SK-N-SH (cell line): ENCODE data around the gene TRAPPC12. TPM values are rescaled to one million over a fixed set of nuclear protein-coding genes. Genes with fewer than 3 reads are reported as not detected.

Source experiments
- CTCF ChIA-PET: fragments of 300-600, 350-600 bp; formaldehyde crosslinking; extraction: SDS; loops from one replicate; lab custom pipeline; 2021; lab: Yijun Ruan, JAX
- POLR2A ChIA-PET: fragments of 350-600 bp; sonication (Branson Sonifier 250); formaldehyde crosslinking; extraction: SDS; loops from one replicate; lab custom pipeline; 2020; ENCODE audit warnings: antibody characterized with exemption, inconsistent platforms; lab: Yijun Ruan, JAX
- DNase-seq: peaks from one replicate; pipeline ENCODE4 v3.0.0; 2012
- H2AFZ ChIP-seq: fragments of 200-600 bp; sonication (generic); 2 replicates; pipeline ENCODE4 v1.8.1; 2016; ENCODE audit warnings: antibody characterized with exemption, mild to moderate bottlenecking, low read depth
- H3F3A ChIP-seq: fragments of 200-600 bp; sonication (generic); replicated peaks from 2 replicates; pipeline ENCODE3; 2016; ENCODE audit warnings: antibody characterized with exemption, mild to moderate bottlenecking; ENCODE audit not compliant: insufficient read depth
- H3K27ac ChIP-seq, 2 experiments: fragments of 200-500 bp in 1 of 2; fragments of 200-600 bp in 1 of 2; sonication (Bioruptor generic) in 1 of 2; sonication (generic), shearing (Covaris generic) in 1 of 2; 2 replicates each; pipeline versions ENCODE4 v1.5.1 to v1.6.1; 2014 to 2016; ENCODE audit warnings: low read depth in 2 of 2, inconsistent platforms in 1 of 2, low read length in 1 of 2, mild to moderate bottlenecking in 1 of 2, mixed read lengths in 1 of 2
- H3K27me3 ChIP-seq: fragments of 200-600 bp; sonication (generic), shearing (Covaris generic); 2 replicates; pipeline ENCODE4 v1.6.1; 2016; ENCODE audit warnings: mixed run types; ENCODE audit not compliant: insufficient read depth
- H3K36me3 ChIP-seq, 2 experiments: fragments of 200-500 bp in 1 of 2; fragments of 200-600 bp in 1 of 2; sonication (Bioruptor generic) in 1 of 2; sonication (generic) in 1 of 2; replicated peaks in 1 of 2; 2 replicates each; pipeline versions ENCODE3 to v1.5.1; 2014 to 2016; ENCODE audit warnings: low read length in 1 of 2, mild to moderate bottlenecking in 1 of 2; ENCODE audit not compliant: insufficient read depth in 2 of 2, control insufficient read depth in 1 of 2
- H3K4me1 ChIP-seq, 2 experiments: fragments of 200-500 bp in 1 of 2; fragments of 200-600 bp in 1 of 2; sonication (Bioruptor generic) in 1 of 2; sonication (generic), shearing (Covaris generic) in 1 of 2; 2 replicates each; pipeline versions ENCODE4 v1.5.1 to v1.6.1; 2014 to 2016; ENCODE audit warnings: low read depth in 1 of 2, low read length in 1 of 2, mixed run types in 1 of 2; ENCODE audit not compliant: insufficient read depth in 2 of 2, control insufficient read depth in 1 of 2
- H3K4me2 ChIP-seq: fragments of 200-600 bp; sonication (generic), shearing (Covaris generic); 2 replicates; pipeline ENCODE4 v1.6.1; 2017; ENCODE audit warnings: mixed run types
- H3K4me3 ChIP-seq, 2 experiments: fragments of 200-500 bp in 1 of 2; fragments of 200-600 bp in 1 of 2; sonication (Bioruptor generic) in 1 of 2; sonication (generic), shearing (Covaris generic) in 1 of 2; 2 replicates each; pipeline versions ENCODE4 v1.5.1 to v1.8.1; 2014 to 2016; ENCODE audit warnings: low read depth in 2 of 2, inconsistent platforms in 1 of 2, low read length in 1 of 2, mild to moderate bottlenecking in 1 of 2, mixed read lengths in 1 of 2, moderate library complexity in 1 of 2
- H3K79me2 ChIP-seq: fragments of 200-600 bp; sonication (generic); 2 replicates; pipeline ENCODE4 v1.8.1; 2017; ENCODE audit warnings: mild to moderate bottlenecking; ENCODE audit not compliant: insufficient read depth
- H3K9ac ChIP-seq: fragments of 200-600 bp; sonication (generic); 2 replicates; pipeline ENCODE4 v1.6.1; 2017; ENCODE audit warnings: mixed run types
- H3K9me2 ChIP-seq: fragments of 200-600 bp; sonication (generic); 2 replicates; pipeline ENCODE4 v1.6.1; 2017; ENCODE audit warnings: mixed run types
- H3K9me3 ChIP-seq: fragments of 200-600 bp; sonication (generic); 2 replicates; pipeline ENCODE4 v1.6.1; 2017; ENCODE audit warnings: mixed run types, mild to moderate bottlenecking, moderate library complexity
- H4K20me1 ChIP-seq: fragments of 200-600 bp; sonication (generic); 2 replicates; pipeline ENCODE4 v1.6.1; 2017; ENCODE audit warnings: mild to moderate bottlenecking, mixed run types; ENCODE audit not compliant: insufficient read depth
- CHD2 ChIP-seq: fragments of 150-350 bp; IDR thresholded peaks from 2 replicates; pipeline ENCODE4 v1.6.1; 2018; ENCODE audit warnings: low read length; ENCODE audit not compliant: partially characterized antibody
- ELF1 ChIP-seq: IDR thresholded peaks from 2 replicates; pipeline ENCODE4 v1.4.0; 2012
- EP300 ChIP-seq, 2 experiments: IDR thresholded peaks; 2 replicates each; pipeline versions ENCODE4 v1.4.0 to v1.6.1; 2012; ENCODE audit warnings: borderline replicate concordance in 1 of 2, low read depth in 1 of 2, low read length in 1 of 2
- GABPA ChIP-seq: IDR thresholded peaks from 2 replicates; pipeline ENCODE4 v1.4.0; 2012; ENCODE audit warnings: low read depth, mild to moderate bottlenecking
- GATA2 ChIP-seq: sonication (generic); formaldehyde crosslinking; IDR thresholded peaks from 2 replicates; pipeline ENCODE4 v1.5.0; 2020; ENCODE audit warnings: mild to moderate bottlenecking, missing genetic modification reagents
- MEF2A ChIP-seq: IDR thresholded peaks from 2 replicates; pipeline ENCODE4 v1.4.0; 2012; ENCODE audit warnings: low read depth, borderline replicate concordance
- NFIC ChIP-seq: IDR thresholded peaks from 2 replicates; pipeline ENCODE4 v1.4.0; 2012; ENCODE audit warnings: borderline replicate concordance
- POLR2AphosphoS5 ChIP-seq: IDR thresholded peaks from 2 replicates; pipeline ENCODE4 v1.6.1; 2012; ENCODE audit warnings: low read depth, low read length
- RAD21 ChIP-seq: IDR thresholded peaks from 2 replicates; pipeline ENCODE4 v1.6.1; 2012; ENCODE audit warnings: mild to moderate bottlenecking, low read length
- RCOR1 ChIP-seq: fragments of 150-350 bp; IDR thresholded peaks from 2 replicates; pipeline ENCODE4 v1.6.1; 2017; ENCODE audit warnings: antibody characterized with exemption, low read length
- RXRA ChIP-seq: IDR thresholded peaks from 2 replicates; pipeline ENCODE4 v1.4.0; 2012; ENCODE audit warnings: low read depth, mild to moderate bottlenecking, borderline replicate concordance
- SMC3 ChIP-seq: IDR thresholded peaks from 2 replicates; pipeline ENCODE4 v1.6.1; 2012; ENCODE audit warnings: low read depth, low read length, improper control_type of control experiment
- TCF12 ChIP-seq: IDR thresholded peaks from 2 replicates; pipeline ENCODE4 v1.4.0; 2012
- TEAD4 ChIP-seq: IDR thresholded peaks from 2 replicates; pipeline ENCODE4 v1.4.0; 2012; ENCODE audit warnings: mild to moderate bottlenecking, borderline replicate concordance; ENCODE audit not compliant: insufficient read depth
- USF2 ChIP-seq: fragments of 150-350 bp; IDR thresholded peaks from 2 replicates; pipeline ENCODE4 v1.6.1; 2017; ENCODE audit warnings: antibody characterized with exemption, low read length, low read depth, borderline replicate concordance
- WGBS: methylation state at CpG from one replicate; pipeline ENCODE4 v1.1.6; 2017; ENCODE audit warnings: low lambda C conversion rate; 5-methylcytosine and 5-hydroxymethylcytosine counted together
- polyA plus RNA-seq, 3 experiments: library from polyadenylated mRNA; depleted of rRNA; stranded (reverse); fragments of >200 nt; gene quantifications; 2 replicates each; pipeline ENCODE4 v1.2.3, GENCODE V29; 2012
- TF ChIP-seq, protein P1 (sequence below): IDR thresholded peaks from 2 replicates; pipeline ENCODE4; 2012
- TF ChIP-seq, protein P2 (sequence below): IDR thresholded peaks from 2 replicates; pipeline ENCODE4 v1.4.0; 2012; ENCODE audit warnings: low read depth, borderline replicate concordance

Gene TRAPPC12
- polyA plus RNA-seq, 1 of the 3 experiments (the other 2 are of a cell fraction) = 83.3 TPM

- TF ChIP-seq, protein P1, sequence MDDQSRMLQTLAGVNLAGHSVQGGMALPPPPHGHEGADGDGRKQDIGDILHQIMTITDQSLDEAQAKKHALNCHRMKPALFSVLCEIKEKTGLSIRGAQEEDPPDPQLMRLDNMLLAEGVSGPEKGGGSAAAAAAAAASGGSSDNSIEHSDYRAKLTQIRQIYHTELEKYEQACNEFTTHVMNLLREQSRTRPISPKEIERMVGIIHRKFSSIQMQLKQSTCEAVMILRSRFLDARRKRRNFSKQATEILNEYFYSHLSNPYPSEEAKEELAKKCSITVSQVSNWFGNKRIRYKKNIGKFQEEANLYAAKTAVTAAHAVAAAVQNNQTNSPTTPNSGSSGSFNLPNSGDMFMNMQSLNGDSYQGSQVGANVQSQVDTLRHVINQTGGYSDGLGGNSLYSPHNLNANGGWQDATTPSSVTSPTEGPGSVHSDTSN = no peak
Observed at GRCh38 chr2:3354986-3355385, 24.5 kb upstream of the TRAPPC12 start (continued).

DNA sequence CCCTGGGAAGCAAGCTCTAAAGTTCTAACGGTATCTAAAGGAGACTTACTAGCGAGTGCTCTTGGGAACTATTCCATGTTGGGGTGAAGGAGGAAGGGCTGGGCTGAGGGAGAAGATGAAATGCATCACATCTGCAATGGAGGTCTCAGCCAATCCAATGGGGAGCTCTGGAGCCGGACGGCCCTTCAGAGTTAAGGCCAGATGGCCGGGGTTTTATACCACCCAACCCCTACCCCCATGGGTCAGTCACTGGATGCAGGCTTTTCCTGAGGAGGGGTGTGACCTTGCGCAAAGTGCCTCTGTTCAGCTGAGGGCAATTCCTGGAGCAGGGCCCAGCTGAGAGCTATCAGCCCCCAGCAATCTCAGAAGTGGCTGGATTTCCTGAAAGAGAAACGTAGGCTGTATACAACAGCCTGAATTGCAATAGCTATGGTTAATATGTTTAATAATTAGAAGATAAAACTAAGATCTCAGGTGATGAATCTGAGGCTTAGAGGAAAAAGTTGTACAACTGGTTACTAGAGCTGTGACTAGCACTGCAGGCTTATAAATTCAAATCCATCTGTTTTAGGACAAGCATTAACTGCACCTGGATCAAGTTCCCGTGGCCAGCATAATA is 23.4 kb upstream of the TRAPPC12 start:
- Histone ChIP-seq H4K20me1 (peaks cover 7% of the 10 kb centered on the region; the same call in 1 of the 2 replicates), H3K4me2 (no peak overlapping the region), H3K36me3 (peaks cover 17 to 22% of the 10 kb centered on the region in 2 experiments), H2AFZ (no peak overlapping the region), H3K27me3 (no peaks in the 10 kb centered on the region), H3F3A (no peaks in the 10 kb centered on the region), H3K27ac (no peak overlapping the region; a peak in 1 of 4 replicates), H3K79me2 (peaks cover 65% of the 10 kb centered on the region; the same call in 1 of the 2 replicates), H3K9ac (no peak overlapping the region), H3K9me2 (no peaks in the 10 kb centered on the region), H3K4me3 (no peak overlapping the region), H3K4me1 (peaks cover 0 to 12% of the 10 kb centered on the region in 2 experiments; a peak in 1 of 4 replicates), H3K9me3 (no peaks in the 10 kb centered on the region)
- DNase-seq = no peak
- TF ChIP-seq, protein P2, sequence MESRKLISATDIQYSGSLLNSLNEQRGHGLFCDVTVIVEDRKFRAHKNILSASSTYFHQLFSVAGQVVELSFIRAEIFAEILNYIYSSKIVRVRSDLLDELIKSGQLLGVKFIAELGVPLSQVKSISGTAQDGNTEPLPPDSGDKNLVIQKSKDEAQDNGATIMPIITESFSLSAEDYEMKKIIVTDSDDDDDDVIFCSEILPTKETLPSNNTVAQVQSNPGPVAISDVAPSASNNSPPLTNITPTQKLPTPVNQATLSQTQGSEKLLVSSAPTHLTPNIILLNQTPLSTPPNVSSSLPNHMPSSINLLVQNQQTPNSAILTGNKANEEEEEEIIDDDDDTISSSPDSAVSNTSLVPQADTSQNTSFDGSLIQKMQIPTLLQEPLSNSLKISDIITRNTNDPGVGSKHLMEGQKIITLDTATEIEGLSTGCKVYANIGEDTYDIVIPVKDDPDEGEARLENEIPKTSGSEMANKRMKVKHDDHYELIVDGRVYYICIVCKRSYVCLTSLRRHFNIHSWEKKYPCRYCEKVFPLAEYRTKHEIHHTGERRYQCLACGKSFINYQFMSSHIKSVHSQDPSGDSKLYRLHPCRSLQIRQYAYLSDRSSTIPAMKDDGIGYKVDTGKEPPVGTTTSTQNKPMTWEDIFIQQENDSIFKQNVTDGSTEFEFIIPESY = no peak
- TF ChIP-seq POLR2AphosphoS5 (no peak), RCOR1 (no peak), EP300 (IDR thresholded peaks at IDR 0.05; ENCODE audit: borderline replicate concordance in 1 of 2, low read depth in 1 of 2, low read length in 1 of 2) (no peak)
- ChIA-PET CTCF (interaction anchor here (0.7 kb wide), 1 partner anchor 10 kb away, joined by 3 read pairs; no protein-coding TSS in a partner anchor), POLR2A (no interaction called here)
- WGBS = 95% methylated on average over 8 of the region's 8 CpGs

GRCh38 chr2:3356799-3357198 is 22.7 kb upstream of the TRAPPC12 start:
- Histone ChIP-seq H3K4me1 (peaks cover 0 to 12% of the 10 kb centered on the region in 2 experiments; a peak in 1 of 4 replicates), H3K9ac (no peak overlapping the region), H3K27ac (no peak overlapping the region), H3K4me3 (no peak overlapping the region), H3K9me3 (no peaks in the 10 kb centered on the region), H3F3A (no peaks in the 10 kb centered on the region), H3K4me2 (no peak overlapping the region), H2AFZ (no peak overlapping the region), H3K36me3 (peaks cover 17 to 22% of the 10 kb centered on the region in 2 experiments), H3K79me2 (peaks cover 69% of the 10 kb centered on the region; the same call in 1 of the 2 replicates), H4K20me1 (peaks cover 7% of the 10 kb centered on the region; the same call in 1 of the 2 replicates), H3K9me2 (no peaks in the 10 kb centered on the region), H3K27me3 (no peaks in the 10 kb centered on the region)
- POLR2A ChIA-PET = no interaction called here
- no peak for DNase-seq
- 95% methylated on average over 2 of the region's 2 CpGs for WGBS
- CTCF ChIA-PET = interaction anchor here (0.7 to 0.9 kb wide), 2 partner anchors 9 to 106 kb away, joined by 3 read pairs; no protein-coding TSS in a partner anchor
- no peak for TF ChIP-seq CHD2
- TF ChIP-seq MEF2A = no peak
- TF ChIP-seq, protein P1 = no peak
- TF ChIP-seq TCF12 = no peak
- no peak for TF ChIP-seq NFIC
- TF ChIP-seq GABPA = no peak
- TF ChIP-seq SMC3 = no peak
- no peak for TF ChIP-seq ELF1
- no peak for TF ChIP-seq USF2
- TF ChIP-seq TEAD4 = no peak
- TF ChIP-seq GATA2 (CRISPR knock-in tag) = no peak
- no peak for TF ChIP-seq RXRA
- TF ChIP-seq, protein P2 = no peak
- no peak for TF ChIP-seq RAD21
- no peak for TF ChIP-seq RCOR1
- TF ChIP-seq EP300 (IDR thresholded peaks at IDR 0.05; ENCODE audit: borderline replicate concordance in 1 of 2, low read depth in 1 of 2, low read length in 1 of 2) = no peak
